Measurements from ENCODE around the gene ISG20L2.

Gene ISG20L2

GRCh38 chr1:156740237-156740740 lies 11.7 kb upstream of the ISG20L2 start:
- DNase-seq, result no peak

- no peak for DNase-seq
Measured at GRCh38 chr1:156738916-156739315, 10.3 kb upstream of the ISG20L2 start.

GRCh38 chr1:156738407-156738806 lies 9.8 kb upstream of the ISG20L2 start:
- DNase-seq, result no peak

GRCh38 chr1:156733989-156734584 lies 5.5 kb upstream of the ISG20L2 start:
- DNase-seq, result no peak

DNA sequence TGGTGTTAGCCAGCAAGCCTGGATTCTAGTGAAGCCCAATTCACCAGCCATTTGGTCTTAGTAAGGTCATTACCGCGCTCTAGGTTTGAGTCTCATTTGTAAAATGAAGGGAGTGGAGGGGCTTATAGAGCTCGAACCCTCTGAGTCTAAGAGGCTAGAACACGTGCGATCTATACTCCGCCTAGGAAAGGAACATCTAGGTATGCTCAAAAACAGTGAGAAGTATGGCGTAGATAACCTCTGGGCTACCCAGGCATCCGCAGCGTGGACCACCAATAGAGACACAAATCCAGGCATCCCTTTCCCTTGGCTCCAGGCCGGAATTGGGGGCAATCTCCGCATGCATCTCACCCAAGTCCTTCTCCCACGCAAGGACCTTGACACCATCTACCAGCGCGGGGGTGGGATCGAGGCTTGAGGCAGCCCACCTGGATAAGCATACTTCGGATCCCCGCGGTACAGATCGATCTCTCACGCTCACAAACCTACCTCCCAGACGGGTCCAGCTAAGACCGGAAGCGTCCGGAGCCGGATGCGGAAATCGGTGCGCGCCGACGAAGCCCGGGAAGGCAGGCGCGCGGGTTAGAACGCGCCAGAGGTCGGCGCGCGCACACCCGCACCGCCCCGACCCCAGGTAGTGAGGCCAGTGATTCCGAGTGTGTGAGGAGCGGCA lies 504 bp downstream of the ISG20L2 start, which contains the start of gene METTL25B:
Gene METTL25B (plus strand): TSS at position 544 of the 673 bp plus-strand sequence. CDS start 636 bp downstream, outside the sequence.
- DNase-seq, result peak; percentile 90

GRCh38 chr1:156727492-156727891 lies 1.1 kb downstream of the ISG20L2 start:
- DNase-seq, result no peak

DNA sequence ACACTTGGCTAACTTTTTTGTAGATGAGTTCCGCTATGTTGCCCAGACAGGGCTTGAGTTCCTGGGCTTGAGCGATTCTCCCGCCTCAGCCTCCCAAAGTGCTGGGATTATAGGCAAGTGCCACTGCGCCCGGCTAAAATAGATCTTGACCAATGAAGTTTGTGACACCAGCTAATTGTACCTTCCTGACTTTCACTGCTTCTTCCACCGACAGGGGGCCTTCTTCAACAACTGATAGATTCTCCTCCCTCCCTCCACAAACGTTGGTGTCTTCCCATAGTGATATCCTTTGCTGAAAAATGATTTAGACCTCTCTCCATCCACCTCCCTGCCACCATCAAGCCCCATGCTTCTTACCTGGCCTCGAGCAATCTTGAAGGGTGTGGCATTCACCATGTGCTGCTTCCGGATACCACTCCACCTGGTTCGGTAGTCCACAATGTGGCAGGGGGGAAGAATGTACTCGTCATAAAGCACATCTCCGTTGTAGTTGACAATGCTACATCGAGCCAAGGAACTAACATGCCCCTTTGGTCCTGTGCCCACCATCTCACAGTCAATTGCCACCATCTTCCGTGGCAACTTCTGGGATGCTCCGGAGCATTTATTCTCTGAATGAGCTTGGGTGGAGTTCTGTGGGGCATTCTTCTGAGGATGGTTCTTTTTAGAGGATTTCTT lies 1.9 kb downstream of the ISG20L2 start:
- peak; percentile 74 for DNase-seq

GRCh38 chr1:156725683-156726280 lies 2.8 kb downstream of the ISG20L2 start:
- DNase-seq, result peak; percentile 89

- DNase-seq, result peak; percentile 73
Measured at GRCh38 chr1:156721535-156721934, 7.0 kb downstream of the ISG20L2 start.

GRCh38 chr1:156721131-156721530 lies 7.4 kb downstream of the ISG20L2 start:
- no peak for DNase-seq

DNA sequence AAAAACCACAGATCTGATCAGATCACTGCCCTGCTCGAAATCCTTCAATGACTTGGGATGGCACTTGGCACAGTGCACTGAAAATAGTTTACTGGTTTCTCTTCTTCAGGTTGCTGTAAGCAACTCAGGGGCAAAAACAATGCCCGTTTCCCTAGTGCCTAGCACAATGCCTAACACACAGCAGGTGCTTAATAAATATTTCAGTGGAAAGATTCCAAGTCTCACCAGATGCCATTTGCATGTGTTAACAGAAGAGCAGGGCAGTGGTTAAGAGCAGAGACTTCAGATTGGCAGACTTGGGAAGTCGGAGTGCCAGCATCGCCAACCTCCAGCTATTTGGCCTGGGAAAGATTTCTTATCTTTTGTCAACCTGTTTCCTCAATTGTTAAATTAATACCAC lies 11.2 kb downstream of the ISG20L2 start:
- no peak for DNase-seq

DNA sequence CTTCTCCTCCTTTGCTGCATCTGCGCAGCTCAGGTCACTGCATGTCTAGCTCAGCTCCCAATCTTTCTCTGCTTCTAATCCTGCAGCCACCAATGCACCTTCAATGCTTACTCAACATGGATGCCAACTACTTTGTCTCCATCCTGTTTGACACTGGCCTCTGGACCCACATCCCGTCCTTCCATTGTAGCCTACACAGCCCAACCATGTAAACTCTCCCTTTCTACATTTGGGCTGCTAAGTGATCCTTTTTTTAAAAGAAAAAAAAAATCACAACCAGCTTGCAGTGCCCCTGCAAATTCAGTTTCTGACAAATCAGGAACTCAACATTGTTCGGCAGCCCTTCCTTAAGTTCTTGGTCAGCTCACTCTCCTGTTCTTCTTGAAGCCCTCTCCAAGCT lies 13.7 kb downstream of the ISG20L2 start:
- DNase-seq, result no peak

DNA sequence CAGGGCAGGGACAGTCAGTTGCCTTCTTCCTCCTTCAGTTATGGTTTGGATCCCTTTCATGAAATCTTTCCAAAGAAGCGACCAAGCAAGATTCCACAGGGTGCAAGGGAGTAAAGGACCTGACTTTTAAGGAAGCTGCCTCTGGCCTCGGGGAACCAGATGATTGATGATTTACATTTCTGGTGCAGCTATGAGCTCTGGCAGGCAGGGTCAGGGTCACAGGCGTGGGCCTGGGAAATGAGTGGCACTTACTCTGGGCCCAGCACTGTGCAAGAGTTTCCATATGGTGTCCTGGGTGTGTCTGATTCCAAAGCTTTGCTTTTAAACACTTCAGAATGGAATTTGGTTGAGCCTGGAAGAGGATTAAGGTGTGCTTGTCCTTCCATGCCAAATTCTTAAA lies 15.9 kb downstream of the ISG20L2 start:
- DNase-seq, result no peak

DNA sequence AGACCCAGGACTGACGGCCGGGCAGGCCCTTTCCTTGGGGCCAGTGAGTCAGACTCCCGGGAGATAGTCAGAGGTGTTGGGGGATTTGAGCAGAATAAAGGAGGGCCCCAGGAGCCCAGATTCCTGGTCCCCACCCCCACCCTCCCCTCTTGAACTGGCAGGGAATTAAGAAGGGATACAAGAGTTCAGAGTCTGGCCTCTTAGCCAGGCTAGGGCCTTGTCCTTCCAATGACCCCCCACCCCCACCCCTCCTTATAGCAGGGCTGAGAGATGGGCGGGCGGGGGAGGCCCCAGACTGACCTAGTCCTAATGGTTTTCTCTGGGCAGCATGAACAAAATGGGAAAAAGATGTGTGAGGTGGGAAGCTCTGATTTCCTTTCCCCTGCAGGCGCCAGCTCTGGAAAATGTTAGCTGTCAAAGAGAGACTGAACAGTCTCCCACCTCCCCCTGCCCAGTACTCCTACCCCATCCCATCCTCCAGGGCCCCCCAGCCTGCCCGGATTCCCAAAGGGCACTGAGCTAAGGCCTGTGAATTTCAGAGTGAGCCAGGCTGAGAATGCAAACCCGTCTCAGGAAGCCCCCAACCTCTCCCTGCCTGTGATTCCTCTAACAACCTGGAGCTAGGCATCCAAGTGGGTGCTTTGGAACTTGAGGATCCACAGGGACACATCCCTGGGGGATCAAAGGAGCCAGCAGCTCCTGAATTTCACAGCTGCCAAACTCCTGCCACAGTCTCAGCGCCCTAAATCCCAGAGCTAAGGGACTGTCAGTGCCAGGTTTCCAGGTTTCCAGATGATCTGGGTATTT lies 17.4 kb downstream of the ISG20L2 start:
- no peak for DNase-seq

GRCh38 chr1:156709757-156710489 lies 18.6 kb downstream of the ISG20L2 start:
- DNase-seq, result no peak

DNA sequence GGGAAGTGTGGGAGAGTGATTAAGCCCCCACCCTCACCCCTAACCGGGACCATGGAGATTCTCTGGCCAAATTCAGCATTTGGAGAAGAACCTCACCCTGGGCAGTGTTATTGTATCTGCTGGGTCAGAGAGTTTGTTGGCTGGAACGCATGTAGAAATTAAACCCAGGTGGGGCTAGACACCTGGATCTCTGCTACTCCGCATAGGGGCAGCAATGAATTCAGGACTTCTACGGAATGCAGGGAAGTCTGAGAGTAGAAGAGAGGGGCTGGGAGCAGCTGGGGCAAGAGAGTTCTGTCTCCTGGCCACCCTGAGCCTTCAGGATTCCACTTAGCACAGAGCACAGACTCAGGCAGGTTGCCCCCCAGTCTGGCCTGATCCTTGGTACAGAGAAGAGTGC lies 19.5 kb downstream of the ISG20L2 start:
- no peak for DNase-seq

DNA sequence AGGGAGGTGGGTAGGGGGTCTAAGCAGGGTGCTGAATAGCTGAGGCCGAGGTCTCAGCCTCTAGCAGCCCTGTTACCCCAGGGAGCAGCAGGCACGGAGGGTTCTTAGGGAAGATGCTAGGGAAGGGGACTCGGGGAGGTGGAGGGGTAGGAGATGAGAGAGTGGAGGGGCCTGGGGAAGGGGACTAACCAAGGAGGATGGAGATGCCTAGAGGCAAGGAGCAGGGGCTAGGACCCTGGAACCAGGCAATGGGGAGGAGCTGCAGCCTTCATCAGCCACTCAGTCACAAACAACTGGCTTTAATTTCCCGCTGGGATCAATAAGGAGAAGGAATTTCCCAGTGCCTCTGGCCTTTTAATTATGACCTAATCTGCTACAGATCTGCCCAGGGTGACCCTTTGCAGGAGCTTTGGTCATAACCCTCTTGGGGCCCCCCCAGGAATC lies 20.3 kb downstream of the ISG20L2 start:
- no peak for DNase-seq

- DNase-seq, result no peak
Measured at GRCh38 chr1:156707417-156708217, 20.9 kb downstream of the ISG20L2 start.

GRCh38 chr1:156706657-156707416 lies 21.7 kb downstream of the ISG20L2 start:
- no peak for DNase-seq

All from activated CD4-positive, alpha-beta T cell treated with anti-CD3 and anti-CD28 coated beads, Interleukin-10, Interleukin-2, amounts not matched to agents 100 ng/mL and 50 ng/mL, durations not matched to agents 16 hours and 8 hours (primary cell).